ENCODE data around the gene AARS2. TPM values are rescaled to one million over a fixed set of nuclear protein-coding genes. Genes with fewer than 3 reads are reported as not detected.

AARS2 gene
- total and polyA plus RNA-seq, 9 of the 15 experiments (the other 6 are each of a cell fraction or from before 2014, with no cell fraction given), result 0.97 to 34.0 (median 18.3) TPM

DNA sequence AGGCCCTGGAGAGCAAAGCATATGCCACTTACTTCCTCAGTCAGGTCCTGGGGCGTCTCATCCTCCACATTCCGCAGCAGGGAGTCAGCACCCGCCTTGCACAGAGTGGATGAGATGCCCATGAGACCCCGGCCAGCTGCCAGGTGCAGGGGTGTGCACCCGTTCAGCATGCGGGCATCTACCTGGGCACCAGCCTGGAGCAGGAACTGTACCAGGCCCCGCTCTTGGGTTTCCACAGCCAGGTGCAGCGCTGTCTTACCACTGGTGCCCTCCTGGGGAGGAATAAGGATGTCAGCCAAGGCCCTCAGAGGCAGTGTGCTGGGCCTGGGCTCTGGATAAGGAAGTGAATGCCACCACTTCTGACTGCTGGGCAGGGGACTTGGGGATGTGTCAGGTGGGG, 53.1 kb downstream of the AARS2 start:
- no peak overlapping the region for H3K4me3 ChIP-seq
- H3K79me2 ChIP-seq (ENCODE audit: control insufficient read depth, insufficient read depth, low read length), result peaks cover 34% of the 10 kb centered on the region
- no peaks in the 10 kb centered on the region for H3K9me3 ChIP-seq (replicated peaks; ENCODE audit: control insufficient read depth, insufficient read depth, low read depth, low read length)
- peaks cover 39 to 58% of the 10 kb centered on the region in 2 experiments; a peak in 4 of 5 replicates for H3K4me1 ChIP-seq (replicated peaks in 1 of 2; ENCODE audit: control insufficient read depth in 2 of 2, insufficient read depth in 2 of 2, low read length in 2 of 2)
- WGBS (ENCODE audit: insufficient coverage, low coverage, missing lambda C conversion rate), result 90% methylated on average over 8 of the region's 8 CpGs
- no peak for DNase-seq (ENCODE audit: extremely low read depth in 1 of 4, low spot score in 3 of 4)
- no peak for FAIRE-seq
- H2AFZ ChIP-seq (ENCODE audit: low read depth, low read length), result no peak overlapping the region
- TF ChIP-seq, protein P1, sequence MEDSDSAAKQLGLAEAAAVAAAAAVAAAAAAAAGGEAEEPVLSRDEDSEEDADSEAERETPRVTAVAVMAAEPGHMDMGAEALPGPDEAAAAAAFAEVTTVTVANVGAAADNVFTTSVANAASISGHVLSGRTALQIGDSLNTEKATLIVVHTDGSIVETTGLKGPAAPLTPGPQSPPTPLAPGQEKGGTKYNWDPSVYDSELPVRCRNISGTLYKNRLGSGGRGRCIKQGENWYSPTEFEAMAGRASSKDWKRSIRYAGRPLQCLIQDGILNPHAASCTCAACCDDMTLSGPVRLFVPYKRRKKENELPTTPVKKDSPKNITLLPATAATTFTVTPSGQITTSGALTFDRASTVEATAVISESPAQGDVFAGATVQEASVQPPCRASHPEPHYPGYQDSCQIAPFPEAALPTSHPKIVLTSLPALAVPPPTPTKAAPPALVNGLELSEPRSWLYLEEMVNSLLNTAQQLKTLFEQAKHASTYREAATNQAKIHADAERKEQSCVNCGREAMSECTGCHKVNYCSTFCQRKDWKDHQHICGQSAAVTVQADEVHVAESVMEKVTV (CRISPR knock-in tag; IDR thresholded peaks at IDR 0.05), result no peak
- TF ChIP-seq, protein P2, sequence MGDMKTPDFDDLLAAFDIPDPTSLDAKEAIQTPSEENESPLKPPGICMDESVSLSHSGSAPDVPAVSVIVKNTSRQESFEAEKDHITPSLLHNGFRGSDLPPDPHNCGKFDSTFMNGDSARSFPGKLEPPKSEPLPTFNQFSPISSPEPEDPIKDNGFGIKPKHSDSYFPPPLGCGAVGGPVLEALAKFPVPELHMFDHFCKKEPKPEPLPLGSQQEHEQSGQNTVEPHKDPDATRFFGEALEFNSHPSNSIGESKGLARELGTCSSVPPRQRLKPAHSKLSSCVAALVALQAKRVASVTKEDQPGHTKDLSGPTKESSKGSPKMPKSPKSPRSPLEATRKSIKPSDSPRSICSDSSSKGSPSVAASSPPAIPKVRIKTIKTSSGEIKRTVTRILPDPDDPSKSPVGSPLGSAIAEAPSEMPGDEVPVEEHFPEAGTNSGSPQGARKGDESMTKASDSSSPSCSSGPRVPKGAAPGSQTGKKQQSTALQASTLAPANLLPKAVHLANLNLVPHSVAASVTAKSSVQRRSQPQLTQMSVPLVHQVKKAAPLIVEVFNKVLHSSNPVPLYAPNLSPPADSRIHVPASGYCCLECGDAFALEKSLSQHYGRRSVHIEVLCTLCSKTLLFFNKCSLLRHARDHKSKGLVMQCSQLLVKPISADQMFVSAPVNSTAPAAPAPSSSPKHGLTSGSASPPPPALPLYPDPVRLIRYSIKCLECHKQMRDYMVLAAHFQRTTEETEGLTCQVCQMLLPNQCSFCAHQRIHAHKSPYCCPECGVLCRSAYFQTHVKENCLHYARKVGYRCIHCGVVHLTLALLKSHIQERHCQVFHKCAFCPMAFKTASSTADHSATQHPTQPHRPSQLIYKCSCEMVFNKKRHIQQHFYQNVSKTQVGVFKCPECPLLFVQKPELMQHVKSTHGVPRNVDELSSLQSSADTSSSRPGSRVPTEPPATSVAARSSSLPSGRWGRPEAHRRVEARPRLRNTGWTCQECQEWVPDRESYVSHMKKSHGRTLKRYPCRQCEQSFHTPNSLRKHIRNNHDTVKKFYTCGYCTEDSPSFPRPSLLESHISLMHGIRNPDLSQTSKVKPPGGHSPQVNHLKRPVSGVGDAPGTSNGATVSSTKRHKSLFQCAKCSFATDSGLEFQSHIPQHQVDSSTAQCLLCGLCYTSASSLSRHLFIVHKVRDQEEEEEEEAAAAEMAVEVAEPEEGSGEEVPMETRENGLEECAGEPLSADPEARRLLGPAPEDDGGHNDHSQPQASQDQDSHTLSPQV (IDR thresholded peaks at IDR 0.05), result no peak
- no peak for TF ChIP-seq FIP1L1 (IDR thresholded peaks at IDR 0.05; ENCODE audit: low read depth, low read length, poor library complexity, severe bottlenecking)
- 0 out of 2 replicates have a peak, but pooled peaks have one; percentile 43 for TF ChIP-seq RBFOX2 (IDR thresholded peaks at IDR 0.05; ENCODE audit: low read depth, low read length)
- TF ChIP-seq PRMT5 (CRISPR knock-in tag; IDR thresholded peaks at IDR 0.05), result 0 out of 2 replicates have a peak, but pooled peaks have one; percentile 9
- TF ChIP-seq, protein P3, sequence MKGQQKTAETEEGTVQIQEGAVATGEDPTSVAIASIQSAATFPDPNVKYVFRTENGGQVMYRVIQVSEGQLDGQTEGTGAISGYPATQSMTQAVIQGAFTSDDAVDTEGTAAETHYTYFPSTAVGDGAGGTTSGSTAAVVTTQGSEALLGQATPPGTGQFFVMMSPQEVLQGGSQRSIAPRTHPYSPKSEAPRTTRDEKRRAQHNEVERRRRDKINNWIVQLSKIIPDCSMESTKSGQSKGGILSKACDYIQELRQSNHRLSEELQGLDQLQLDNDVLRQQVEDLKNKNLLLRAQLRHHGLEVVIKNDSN (CRISPR knock-in tag; IDR thresholded peaks at IDR 0.05), result peak; percentile 11; the same call in 1 of the 2 replicates
- TF ChIP-seq SRSF1 (IDR thresholded peaks at IDR 0.05; ENCODE audit: low read depth, low read length), result no peak
- CTCF ChIA-PET (ENCODE audit: low intra/inter-chr PET ratio), result no interaction called here
- intact Hi-C loops (cut with micrococcal nuclease), result no loop called here
- no peaks in the 10 kb centered on the region for H3K27me3 ChIP-seq (ENCODE audit: control insufficient read depth in 2 of 2, insufficient read depth in 2 of 2, low read length in 2 of 2)
- no peak overlapping the region for H3K27ac ChIP-seq (ENCODE audit: extremely low read depth, low read depth, low read length)
- peaks cover 9% of the 10 kb centered on the region for H3K9me1 ChIP-seq (ENCODE audit: control insufficient read depth, insufficient read depth, low read length)
- H3K4me2 ChIP-seq (ENCODE audit: insufficient read depth, low read length), result no peak overlapping the region
- in situ Hi-C loops (cut with MboI), result no loop called here
- H4K20me1 ChIP-seq (replicated peaks; ENCODE audit: control insufficient read depth, insufficient read depth, low read length), result peaks cover 16% of the 10 kb centered on the region
- no peak for ATAC-seq
- POLR2A ChIA-PET, result interaction anchor here (0.6 kb wide), 1 partner anchor 29 kb away, joined by 4 read pairs; no protein-coding TSS in a partner anchor
- no TSS peak for BruUV-seq (replicated peaks)
- H3K36me3 ChIP-seq (ENCODE audit: control insufficient read depth, insufficient read depth, low read length), result peaks cover 59% of the 10 kb centered on the region; the same call in 2 of the 3 replicates
- peak overlapping the region in 1 of 2 experiments; percentile 24; a peak in 1 of 4 replicates for H3K9ac ChIP-seq (ENCODE audit: insufficient read depth in 1 of 2, low read depth in 2 of 2, low read length in 2 of 2)
